ENCODE data around the gene SLCO4A1.

Gene SLCO4A1

DNA sequence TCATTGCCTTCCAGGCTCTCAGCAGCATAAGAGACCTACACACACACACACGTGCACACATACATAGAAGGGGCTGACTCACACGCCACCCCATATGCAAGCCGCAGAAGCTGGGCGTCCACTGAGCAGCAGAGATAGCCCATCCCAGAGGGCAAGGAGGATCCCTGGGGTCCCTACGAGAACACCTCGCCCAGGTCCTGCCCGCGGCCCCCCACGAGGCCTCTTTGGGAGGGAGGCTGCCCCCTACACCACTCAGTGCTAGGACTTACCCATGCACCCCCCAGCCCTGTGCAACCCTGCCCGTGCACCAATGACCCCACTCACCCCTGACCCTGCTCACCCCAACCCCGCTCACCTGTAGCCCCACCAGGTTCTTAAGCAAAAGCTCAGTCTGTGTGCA lies 45.8 kb downstream of the SLCO4A1 start:
- no peak for DNase-seq (ENCODE audit: low read depth)

DNA sequence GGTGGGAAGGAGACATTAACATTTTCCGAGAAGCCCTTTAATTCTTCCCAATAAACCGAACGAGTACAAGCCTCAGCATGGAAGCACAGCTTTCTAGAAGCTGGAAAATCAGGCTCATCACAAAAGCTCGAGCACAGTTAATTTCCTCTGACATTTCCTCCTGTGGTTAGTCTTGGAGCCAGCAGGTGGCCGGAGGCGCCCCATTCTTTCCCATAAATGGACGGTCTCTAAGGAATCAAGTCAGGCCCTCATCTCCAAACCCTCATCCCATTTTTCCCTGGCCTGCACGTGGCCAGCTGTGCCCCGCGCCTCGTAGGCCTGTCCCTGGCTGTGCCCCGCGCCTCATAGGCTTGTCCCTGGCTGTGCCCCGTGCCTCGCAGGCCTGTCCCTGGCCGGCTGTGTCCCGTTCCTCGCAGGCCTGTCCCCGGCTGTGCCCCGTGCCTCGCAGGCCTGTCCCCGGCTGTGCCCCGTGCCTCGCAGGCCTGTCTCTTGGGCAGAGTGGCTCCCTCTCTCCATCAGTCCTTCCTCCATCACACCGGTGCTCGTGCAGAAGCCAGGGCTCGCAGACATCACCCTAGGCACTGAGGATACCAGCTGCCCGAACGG lies 46.7 kb downstream of the SLCO4A1 start:
- DNase-seq (ENCODE audit: low read depth): no peak

DNA sequence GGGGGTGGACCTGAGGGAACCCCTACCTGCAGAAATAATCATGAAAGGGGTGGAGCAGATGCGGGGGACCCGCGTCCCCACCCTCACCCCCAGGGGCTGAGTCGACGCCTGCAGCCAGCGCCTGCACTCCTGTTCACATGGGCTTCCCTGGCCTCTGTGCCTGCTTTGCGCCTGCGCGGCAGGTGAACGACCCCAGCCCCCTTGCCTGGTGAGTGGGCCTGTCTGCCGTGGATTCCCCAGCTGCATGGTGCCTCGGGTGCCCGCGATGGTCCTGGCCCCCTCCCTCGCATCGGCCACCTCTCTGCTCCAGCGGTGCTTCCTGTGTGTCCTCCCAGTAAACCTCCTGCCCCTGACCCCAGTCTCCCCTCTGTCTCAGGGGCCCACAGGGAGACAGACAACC lies 47.6 kb downstream of the SLCO4A1 start:
- DNase-seq (ENCODE audit: low read depth): no peak

DNA sequence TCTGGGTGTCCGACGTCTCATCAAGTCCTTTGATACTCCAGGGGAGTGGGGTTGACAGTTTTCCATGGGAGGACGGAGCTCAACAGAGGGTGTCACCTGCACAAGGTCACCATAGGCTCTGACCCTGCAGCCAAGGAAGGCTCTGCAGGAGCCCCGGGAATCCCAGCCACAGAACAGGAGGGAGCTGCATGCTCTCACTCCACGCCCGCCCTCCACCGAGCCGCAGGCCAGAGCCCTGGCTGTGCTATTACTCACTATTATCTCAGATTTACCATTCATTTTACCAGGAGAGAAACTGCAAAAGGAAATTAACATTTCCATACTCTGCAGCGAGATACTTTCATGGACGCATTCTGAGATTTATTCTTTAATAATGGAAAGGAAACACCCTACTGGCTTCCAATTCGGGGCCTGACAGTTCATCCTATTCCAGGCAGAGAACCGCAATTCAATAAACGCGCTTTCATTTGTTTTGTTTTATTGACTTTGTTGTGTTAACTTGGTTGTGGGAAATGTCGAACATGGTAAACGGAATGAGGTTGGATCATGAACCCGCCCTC lies 48.0 kb downstream of the SLCO4A1 start:
- no peak for DNase-seq (ENCODE audit: low read depth)

DNA sequence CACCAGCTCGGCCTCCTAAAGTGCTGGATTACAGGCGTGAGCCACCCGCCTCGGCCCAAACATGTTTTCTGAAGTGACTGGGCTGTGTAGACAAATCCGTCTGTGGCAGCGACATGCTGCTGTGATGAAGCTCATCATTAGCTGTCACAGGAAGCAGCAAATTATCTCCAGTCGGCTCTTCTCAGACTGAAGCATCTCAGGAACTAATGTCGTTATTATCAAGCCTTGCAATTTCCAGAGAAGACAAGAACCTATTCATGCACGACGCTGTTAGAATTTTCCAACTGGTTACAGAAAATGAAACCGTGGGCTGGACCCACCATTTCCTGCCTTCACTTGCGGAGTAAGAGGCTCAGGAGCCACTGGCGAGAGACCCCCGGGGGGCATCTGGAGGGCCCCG lies 49.2 kb downstream of the SLCO4A1 start:
- DNase-seq (ENCODE audit: low read depth): no peak

DNA sequence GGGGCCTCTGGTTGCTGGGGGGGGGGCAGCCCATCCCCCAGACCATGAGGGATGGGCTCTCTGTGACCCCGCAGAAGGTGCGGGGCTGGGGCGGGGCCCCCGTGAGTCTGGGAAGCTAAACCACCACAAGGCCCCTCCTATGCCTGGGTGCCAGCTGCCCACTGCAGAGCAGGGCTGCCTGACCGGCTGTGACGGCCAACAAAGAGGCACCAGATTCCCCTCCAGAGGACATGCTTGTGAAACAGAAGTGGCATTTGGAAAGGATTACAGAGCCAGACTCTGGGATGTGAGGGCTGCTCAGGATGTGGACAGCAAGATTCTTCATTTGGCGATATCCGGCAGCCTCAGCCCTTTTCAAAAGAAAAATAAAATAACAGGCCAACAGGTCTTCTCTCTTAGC lies 49.9 kb downstream of the SLCO4A1 start:
- DNase-seq (ENCODE audit: low read depth): no peak

DNA sequence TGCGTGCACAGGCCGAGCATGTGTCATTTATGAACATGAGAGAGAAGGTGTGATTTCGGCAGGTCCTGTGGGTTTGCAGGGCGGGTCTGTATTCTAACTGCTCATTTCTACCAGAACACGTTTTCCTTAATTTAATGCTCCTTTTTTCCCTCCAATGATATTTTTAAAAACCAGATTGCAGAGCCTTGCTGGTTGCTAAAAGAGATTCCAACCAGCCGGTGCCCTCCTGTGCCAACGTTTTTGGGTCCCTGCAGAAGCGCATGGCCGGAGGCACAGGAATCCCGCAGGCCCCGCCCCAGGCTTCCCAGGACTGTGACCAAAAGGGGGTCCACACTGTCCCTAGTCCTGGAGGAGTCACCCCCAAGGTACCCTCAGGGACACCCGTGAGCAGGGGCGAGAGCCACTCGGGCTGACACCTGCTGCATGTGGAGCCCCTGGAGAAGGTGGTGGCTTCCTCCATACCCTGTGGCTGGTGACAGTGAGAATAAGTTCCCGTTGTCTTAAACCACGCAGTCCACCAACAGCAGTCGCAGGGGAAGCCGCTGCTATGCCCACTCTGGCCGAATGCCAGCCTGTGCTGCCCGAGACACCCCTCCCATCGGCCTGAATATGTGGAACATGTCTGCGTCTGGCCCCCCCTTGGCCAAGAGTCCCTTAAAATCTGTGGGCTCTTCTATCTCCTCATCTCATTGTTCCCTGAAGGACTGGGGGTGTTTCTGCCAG lies 50.7 kb downstream of the SLCO4A1 start:
- no peak for DNase-seq (ENCODE audit: low read depth)

DNA sequence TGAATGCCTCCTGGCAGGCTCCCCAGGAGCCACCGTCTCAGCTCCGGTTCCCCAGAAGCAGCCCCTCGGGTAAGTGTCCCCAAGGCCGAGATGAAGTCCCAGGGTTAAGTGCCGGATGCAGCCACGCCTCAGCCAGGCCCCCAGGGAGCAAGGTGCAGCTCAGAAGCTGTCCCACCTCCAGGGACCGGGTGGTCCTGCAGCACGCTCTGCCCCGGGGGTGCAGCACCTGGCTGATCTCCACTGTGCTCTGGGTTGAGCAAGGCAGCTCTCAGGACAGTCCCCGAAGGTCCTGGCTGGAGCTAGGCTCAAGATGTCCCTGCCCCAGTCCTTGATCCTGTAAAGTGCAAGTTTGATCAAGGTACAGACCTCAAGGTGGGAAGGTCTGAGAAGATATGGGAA lies 51.2 kb downstream of the SLCO4A1 start:
- DNase-seq (ENCODE audit: low read depth): no peak

DNA sequence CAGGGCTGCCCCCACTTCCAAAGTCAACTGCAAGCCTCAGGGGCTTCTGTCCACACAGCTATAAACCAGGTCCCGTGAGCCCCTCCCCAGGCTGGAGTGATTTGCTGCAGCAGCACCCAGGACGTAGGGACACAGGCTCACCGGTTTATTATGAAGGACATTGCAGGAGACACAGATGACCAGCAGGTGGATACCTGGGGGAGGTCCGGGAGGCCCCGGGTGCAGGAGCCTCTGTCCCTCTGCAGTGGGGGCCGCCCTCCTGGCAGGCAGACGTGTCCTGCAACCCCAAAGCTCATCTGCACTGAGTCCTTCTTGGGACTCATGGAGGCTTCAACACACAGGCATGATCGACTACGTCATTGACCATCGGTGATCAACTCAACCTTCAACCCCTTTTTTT lies 51.8 kb downstream of the SLCO4A1 start:
- no peak for DNase-seq (ENCODE audit: low read depth)

DNA sequence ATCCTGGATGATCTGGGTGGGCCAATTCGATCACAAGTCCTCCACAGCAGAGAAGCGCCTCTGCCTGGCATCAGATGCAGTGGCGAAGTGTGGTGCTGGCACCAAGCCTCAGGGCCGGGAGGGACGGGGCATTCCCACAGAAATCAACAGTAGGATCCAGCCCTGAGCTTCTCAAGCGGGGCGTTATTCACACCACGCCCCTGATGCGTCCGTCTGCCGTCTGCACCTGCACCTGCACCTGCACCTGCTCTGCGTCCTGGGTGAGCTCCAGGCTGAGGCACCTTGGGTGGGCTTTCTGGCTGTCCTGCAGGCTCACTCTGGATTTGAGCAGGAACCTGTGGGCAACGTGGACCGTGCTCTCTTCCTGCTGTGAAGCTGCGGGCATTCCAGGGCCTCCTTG lies 52.6 kb downstream of the SLCO4A1 start:
- no peak for DNase-seq (ENCODE audit: low read depth)

DNA sequence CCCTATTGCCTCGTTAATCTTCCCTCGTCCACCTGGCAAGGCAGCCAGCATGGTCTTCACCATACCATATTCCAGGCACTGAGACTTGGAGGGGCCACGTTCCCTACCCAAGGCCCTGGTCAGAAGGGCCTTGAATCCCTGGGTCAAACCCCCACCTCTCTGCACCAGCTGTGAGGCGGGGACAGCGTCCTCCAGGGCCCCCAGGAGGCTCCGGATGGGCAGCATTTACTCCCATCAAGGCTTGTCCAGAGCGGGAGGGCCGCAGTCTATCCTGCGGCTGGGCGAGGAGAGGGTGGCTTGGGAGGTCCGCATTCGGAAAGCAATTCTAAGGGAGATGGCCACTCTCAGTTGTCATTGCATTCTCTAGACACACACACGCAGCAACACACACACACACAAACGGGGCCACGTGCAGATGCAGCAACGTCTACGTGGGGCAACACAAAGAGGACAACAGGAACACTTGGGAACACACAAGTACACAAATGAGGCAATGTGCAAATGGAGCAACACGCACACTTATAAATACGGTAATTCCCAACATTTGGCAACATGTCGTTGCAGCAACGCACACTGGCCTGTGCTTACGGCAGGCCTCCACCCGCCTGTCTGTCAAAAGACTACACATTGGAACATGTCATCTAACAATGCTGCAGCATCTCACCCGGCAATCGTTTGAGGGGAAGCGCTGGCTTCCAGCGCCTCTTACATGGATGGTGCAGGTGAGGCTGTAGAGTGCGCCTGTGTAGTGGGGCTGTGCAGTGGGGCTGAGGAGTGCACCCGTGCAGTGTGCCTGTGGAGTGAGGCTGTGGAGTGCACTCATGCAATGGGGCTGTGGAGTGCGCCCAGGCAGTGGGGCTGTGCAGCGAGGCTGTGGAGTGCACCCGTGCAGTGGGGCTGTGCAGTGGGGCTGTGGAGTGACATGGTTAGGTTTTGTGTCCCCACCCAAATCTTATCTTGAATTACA lies 53.4 kb downstream of the SLCO4A1 start:
- DNase-seq (ENCODE audit: low read depth): no peak

DNA sequence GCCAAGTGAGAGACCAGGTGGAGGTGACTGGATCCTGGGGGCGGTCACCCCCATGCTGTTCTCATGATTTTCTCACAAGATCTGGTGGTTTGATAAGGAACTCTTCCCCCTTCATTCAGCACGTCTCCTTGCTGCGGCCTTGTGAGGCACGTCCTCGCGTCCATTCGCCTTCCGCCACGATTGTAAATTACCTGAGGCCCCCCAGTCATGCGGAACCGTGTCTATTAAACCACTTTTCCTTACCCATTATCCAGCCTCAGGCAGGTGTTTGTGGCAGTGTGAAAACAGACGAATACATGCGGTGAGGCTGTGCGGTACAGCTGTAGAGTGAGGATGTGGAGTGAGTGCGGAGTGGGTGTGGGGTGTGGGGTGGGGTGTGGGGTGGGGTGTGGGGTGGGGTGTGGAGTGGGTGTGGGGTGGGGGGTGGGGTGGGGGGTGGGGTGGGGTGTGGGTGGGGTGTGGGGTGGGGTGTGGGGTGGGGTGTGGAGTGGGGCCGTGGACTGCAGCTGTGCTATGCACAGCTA lies 54.2 kb downstream of the SLCO4A1 start:
- DNase-seq (ENCODE audit: low read depth): no peak

DNA sequence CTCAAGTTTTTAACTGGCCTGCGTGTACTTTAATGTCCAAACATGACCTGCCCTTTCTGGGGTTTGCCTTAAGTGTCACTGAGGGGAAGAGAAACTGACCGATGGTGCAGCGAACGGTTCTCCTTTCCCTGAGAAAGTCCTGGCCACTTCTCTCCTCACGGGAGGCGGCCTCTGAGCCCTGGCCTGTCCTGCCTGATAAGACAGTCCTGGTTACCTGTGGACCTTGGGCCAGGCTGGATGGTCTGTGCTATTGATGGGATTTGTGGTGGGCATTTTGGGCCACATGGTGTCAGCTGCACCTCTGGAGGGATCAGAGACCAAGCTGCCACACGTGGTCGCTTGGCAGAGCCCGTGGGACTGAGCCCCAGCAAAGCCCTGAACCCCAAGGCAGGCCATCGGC lies 54.7 kb downstream of the SLCO4A1 start:
- DNase-seq (ENCODE audit: low read depth): no peak

DNA sequence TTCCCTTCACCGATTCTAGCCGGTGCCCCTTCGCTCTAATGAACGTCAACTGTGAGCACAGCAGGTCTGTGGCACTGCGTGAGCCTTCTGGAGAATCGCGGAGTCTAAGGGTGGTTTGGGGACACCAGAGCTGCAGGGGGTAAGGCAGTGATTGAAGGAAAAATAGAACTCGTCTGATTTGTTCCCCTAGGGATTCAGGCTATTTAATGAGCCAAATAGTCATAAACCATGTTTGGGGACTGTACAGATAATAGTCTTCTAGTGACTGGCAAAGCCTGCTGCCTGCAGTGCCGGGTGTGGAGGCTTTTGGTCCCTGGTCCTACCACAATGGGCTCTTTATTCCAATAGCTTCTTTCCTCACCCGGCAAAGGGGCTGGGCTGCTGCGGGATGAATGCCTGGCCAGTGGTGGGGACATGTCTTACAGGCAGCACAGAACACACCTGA lies 55.2 kb downstream of the SLCO4A1 start:
- no peak for DNase-seq (ENCODE audit: low read depth)

DNA sequence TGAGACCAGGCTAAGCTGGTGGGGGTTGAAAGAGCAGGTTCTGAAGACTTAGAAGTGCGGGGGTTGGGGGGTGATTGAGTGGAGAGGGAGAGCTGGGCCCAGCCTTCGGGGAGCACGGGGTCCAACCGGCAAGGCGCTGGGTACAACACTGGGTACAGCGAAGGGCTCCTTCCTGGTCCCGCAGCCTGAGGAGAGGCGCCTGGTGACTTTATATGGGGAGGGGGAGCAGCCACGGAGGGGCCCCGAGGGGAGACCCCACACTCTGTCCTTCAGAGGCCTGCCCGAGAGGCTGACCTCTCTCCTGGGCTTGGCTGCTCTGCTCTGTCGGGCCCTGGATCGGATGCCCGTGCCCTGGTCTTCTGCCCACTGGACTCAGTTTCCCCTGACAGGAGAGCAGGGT lies 55.9 kb downstream of the SLCO4A1 start:
- no peak for DNase-seq (ENCODE audit: low read depth)

DNA sequence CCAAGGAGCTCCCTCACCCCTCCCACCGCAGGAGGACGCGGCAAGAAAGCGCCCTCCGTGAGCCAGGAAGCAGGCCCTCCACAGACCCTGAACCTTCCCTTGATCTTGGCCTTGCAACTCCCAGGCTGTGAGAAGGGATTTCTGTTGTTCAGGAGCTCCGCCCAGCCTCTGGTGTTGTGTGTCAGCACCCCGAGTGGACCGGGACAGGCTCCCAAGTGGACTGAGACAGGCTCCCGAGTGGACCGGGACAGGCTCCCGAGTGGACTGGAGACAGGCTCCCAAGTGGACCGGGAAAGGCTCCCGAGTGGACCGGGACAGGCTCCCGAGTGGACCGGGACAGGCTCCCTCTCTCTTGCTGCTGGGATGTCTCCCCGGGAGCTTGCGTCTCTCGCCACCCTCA lies 57.0 kb downstream of the SLCO4A1 start:
- no peak for DNase-seq (ENCODE audit: low read depth)

DNA sequence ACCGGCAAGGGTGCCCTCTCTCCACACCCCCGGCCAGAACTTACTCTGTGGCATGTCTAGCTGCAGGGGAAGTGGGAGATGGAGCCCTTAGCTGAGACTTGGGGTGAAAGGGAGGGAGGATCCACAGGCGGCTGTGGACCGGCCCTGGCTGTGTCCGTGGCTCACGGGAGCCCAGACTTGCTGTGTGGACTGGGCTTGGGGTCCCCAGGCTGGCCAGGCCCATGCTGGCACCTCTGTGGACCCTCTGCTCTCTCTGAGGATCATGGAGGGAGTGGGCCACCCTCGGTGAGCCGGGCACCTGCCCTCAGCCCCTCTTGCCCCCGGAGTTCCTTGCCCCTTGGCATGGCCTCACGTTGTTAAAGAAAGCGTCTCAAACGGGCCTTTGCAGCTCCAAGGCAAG lies 57.4 kb downstream of the SLCO4A1 start:
- no peak for DNase-seq (ENCODE audit: low read depth)

DNA sequence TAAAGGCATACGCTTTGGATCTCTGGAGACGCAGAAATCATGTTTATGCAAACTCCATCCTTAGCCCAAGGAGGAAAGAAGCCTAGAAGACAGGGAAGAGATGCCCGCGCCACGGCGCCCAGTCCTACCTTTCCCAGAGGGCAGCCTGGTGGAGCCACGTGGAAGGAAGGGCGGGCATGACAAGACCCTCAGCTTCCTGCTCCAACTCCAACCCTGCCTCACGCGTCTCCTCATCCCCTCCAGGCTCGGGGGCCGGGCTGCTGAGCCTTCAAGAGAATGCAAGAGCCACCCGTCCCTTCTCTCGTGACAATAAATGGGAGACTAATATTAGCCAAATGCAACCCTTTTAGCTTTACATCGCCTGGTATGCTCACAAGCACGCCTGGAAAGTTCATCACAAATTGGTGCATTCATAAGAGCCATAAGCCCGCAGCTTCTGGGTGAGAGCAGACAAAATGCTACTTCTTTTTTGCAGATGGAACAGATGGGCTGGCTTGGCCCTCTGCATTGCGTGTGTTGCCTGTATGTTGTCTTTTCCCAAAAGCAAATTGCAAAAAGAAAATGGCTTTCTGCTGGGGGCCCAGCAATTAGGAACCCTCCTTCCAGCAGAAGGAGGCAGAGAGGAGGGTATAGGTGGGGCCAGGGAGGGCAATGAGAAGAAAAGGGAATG lies 58.1 kb downstream of the SLCO4A1 start:
- DNase-seq (ENCODE audit: low read depth): no peak

DNA sequence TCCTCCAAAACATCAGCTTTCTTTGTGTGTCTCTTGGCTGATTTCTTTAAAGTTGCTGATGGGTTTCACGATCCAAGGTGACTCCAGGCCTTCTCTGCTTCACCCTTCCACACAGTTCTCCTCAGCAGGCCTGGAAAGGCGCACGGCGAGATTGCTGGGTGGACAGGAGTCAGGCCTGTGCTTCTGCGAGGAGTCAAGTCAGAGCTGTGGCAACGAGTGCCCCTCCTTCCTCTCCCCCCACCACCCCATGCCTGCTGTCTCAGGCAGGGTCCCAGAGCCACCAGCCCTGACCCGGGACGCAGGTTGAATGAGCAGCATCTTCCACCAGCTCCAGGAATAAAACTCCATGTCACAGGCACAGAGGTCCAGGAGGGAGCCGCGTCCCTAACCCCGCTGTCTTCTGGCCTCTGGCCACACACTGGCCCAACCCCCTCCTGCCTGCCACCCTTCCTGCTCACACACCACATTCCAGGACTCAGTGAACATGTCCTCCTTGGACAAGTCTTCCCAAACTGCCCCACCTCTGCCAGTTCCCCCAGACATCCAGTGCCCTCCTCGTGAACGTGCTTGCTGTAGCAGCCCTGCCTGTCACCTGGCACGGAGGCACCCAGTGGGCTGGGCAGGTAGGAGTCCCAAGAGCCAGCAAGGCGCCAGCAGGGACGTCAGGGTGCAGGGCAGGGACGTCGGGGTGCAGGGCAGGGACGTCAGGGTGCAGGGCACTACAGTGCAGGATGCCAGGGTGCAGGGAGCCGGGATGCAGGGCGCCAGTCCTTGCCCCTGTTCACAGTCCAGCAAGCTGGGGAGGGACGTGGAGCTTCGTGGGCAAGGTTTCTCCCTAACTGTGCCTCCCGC lies 59.1 kb downstream of the SLCO4A1 start:
- no peak for DNase-seq (ENCODE audit: low read depth)

DNA sequence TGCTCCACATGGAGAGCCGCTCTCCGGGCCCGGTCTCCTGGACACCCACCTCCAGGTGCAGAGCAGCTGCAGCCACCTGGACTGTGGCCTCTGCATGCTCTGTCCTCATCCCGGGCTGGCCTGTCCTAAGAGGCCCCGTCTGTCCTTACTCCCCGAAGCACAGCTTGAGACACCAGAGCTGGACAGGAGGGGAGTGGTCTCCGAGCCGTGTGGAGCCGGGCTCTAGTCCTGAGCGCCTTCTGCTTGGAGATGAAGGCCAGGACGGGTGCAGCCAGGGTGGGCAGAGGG lies 59.7 kb downstream of the SLCO4A1 start:
- DNase-seq (ENCODE audit: low read depth): no peak
